ENCODE results near the gene PPP3CA.

PPP3CA gene

GRCh38 chr4:101065346-101065745 is 282.0 kb downstream of the PPP3CA start:
- no peak for TF ChIP-seq CTCF (conservative IDR thresholded peaks at IDR 0.05)
- peak overlapping the region; percentile 46 for H3K27ac ChIP-seq

- peak overlapping the region; percentile 46 for H3K27ac ChIP-seq
- no peak for TF ChIP-seq CTCF (conservative IDR thresholded peaks at IDR 0.05)
Measured at GRCh38 chr4:101064541-101065180, 282.7 kb downstream of the PPP3CA start.

GRCh38 chr4:101055392-101055791 is 291.9 kb downstream of the PPP3CA start:
- H3K27ac ChIP-seq: no peak overlapping the region
- no peak for TF ChIP-seq CTCF (conservative IDR thresholded peaks at IDR 0.05)

- TF ChIP-seq CTCF (conservative IDR thresholded peaks at IDR 0.05): no peak
- H3K27ac ChIP-seq: no peak overlapping the region
Measured at GRCh38 chr4:101050837-101051205, 296.5 kb downstream of the PPP3CA start.

- H3K27ac ChIP-seq: no peak overlapping the region; the same call in 1 of the 2 replicates
- TF ChIP-seq CTCF (conservative IDR thresholded peaks at IDR 0.05): no peak
Measured at GRCh38 chr4:101050088-101050836, 297.1 kb downstream of the PPP3CA start.

- peak overlapping the region; percentile 19; the same call in 1 of the 2 replicates for H3K27ac ChIP-seq
Measured at GRCh38 chr4:101049549-101050001, 297.8 kb downstream of the PPP3CA start.

More at GRCh38 chr4:101049549-101050001, 297.8 kb downstream of the PPP3CA start:
- TF ChIP-seq CTCF (conservative IDR thresholded peaks at IDR 0.05): no peak
